ENCODE measurements around the gene TMEM245. TPM values are rescaled to one million over a fixed set of nuclear protein-coding genes. Genes with fewer than 3 reads are reported as not detected.

Gene TMEM245
- total and polyA plus RNA-seq, 2 donors (not counting 1 experiment from before 2014, with no cell fraction given), result 48.2 to 48.8 TPM

- Histone ChIP-seq H3K9ac (ENCODE audit: insufficient read depth, low read length) (no peak overlapping the region), H3K9me3 (ENCODE audit: control insufficient read depth, insufficient read depth, low read depth, low read length) (no peaks in the 10 kb centered on the region), H3K27ac (ENCODE audit: insufficient read depth, low read length) (no peak overlapping the region), H3K79me2 (ENCODE audit: control insufficient read depth, insufficient read depth, low read length) (no peaks in the 10 kb centered on the region), H3K27me3 (ENCODE audit: control insufficient read depth, insufficient read depth, low read length) (no peaks in the 10 kb centered on the region), H3K4me1 (ENCODE audit: control insufficient read depth, extremely low read depth, insufficient read depth, low read length) (peaks cover 16% of the 10 kb centered on the region), H3K36me3 (ENCODE audit: control insufficient read depth, insufficient read depth, low read length) (no peaks in the 10 kb centered on the region), H3K4me3 (replicated peaks in 1 of 4; ENCODE audit: control extremely low read depth in 1 of 4, insufficient read depth in 1 of 4, low read depth in 3 of 4, low read length in 4 of 4) (no peak overlapping the region), H4K20me1 (ENCODE audit: control insufficient read depth, extremely low read depth, insufficient read depth, low read length) (no peaks in the 10 kb centered on the region), H2AFZ (ENCODE audit: low read length) (no peak overlapping the region), H3K4me2 (ENCODE audit: extremely low read depth, insufficient read depth, low read length) (no peak overlapping the region)
- TF ChIP-seq EZH2 (IDR thresholded peaks at IDR 0.05; ENCODE audit: low read length, missing control alignments) (no peak), CTCF (conservative IDR thresholded peaks at IDR 0.05 in 1 of 2, IDR thresholded peaks at IDR 0.05 in 1 of 2; ENCODE audit: low read depth in 1 of 2, low read length in 2 of 2) (no peak)
- DNase-seq (ENCODE audit: low read depth in 2 of 2), result no peak
Observed at GRCh38 chr9:109037946-109038715, 81.6 kb downstream of the TMEM245 start.

- no peak for TF ChIP-seq CTCF (conservative IDR thresholded peaks at IDR 0.05 in 1 of 2, IDR thresholded peaks at IDR 0.05 in 1 of 2; ENCODE audit: low read depth in 1 of 2, low read length in 2 of 2)
- Histone ChIP-seq H3K9ac (ENCODE audit: insufficient read depth, low read length) (no peak overlapping the region), H3K4me1 (ENCODE audit: control insufficient read depth, extremely low read depth, insufficient read depth, low read length) (peaks cover 16% of the 10 kb centered on the region), H3K9me3 (ENCODE audit: control insufficient read depth, insufficient read depth, low read depth, low read length) (no peaks in the 10 kb centered on the region), H3K27ac (ENCODE audit: insufficient read depth, low read length) (peak overlapping the region; percentile 35), H2AFZ (ENCODE audit: low read length) (no peak overlapping the region), H3K4me2 (ENCODE audit: extremely low read depth, insufficient read depth, low read length) (no peak overlapping the region), H3K4me3 (replicated peaks in 1 of 4; ENCODE audit: control extremely low read depth in 1 of 4, insufficient read depth in 1 of 4, low read depth in 3 of 4, low read length in 4 of 4) (no peak overlapping the region), H4K20me1 (ENCODE audit: control insufficient read depth, extremely low read depth, insufficient read depth, low read length) (no peaks in the 10 kb centered on the region), H3K36me3 (ENCODE audit: control insufficient read depth, insufficient read depth, low read length) (no peaks in the 10 kb centered on the region), H3K27me3 (ENCODE audit: control insufficient read depth, insufficient read depth, low read length) (no peaks in the 10 kb centered on the region), H3K79me2 (ENCODE audit: control insufficient read depth, insufficient read depth, low read length) (no peaks in the 10 kb centered on the region)
- DNase-seq (ENCODE audit: low read depth in 2 of 2), result peak in 1 of 2 donors; percentile 18
Observed at GRCh38 chr9:109036744-109037680, 82.7 kb downstream of the TMEM245 start.
